H1 (cell line): ENCODE data around the gene KHDC4. TPM values are rescaled to one million over a fixed set of nuclear protein-coding genes. Genes with fewer than 3 reads are reported as not detected.

Experiments
- BACH1 ChIP-seq: IDR thresholded peaks from 2 replicates; pipeline ENCODE4 v1.6.1; 2012; ENCODE audit warnings: low read length, improper control_type of control experiment
- CBX5 ChIP-seq: fragments of 300-800, 300-1000 bp; sonication (generic); IDR thresholded peaks from 2 replicates; pipeline ENCODE4 v1.7.1; 2016; ENCODE audit warnings: antibody characterized with exemption, low read length, low read depth
- CHD7 ChIP-seq: fragments of 300-600 bp; sonication (generic); IDR thresholded peaks from 2 replicates; pipeline ENCODE4 v1.7.1; 2012; ENCODE audit warnings: low read length, moderate library complexity, mild to moderate bottlenecking, inconsistent platforms; ENCODE audit not compliant: insufficient replicate concordance
- CTCF ChIP-seq, 3 experiments: IDR thresholded peaks; 1 replicate in 2 of 3; 2 replicates in 1 of 3; pipeline versions ENCODE4 v1.5.1 to v1.6.1; 2011; ENCODE audit warnings: low read length in 3 of 3, mild to moderate bottlenecking in 3 of 3, inconsistent platforms in 2 of 3, low read depth in 1 of 3, moderate library complexity in 1 of 3; ENCODE audit not compliant: insufficient read depth in 1 of 3; ENCODE audit errors: control extremely low read depth in 1 of 3
- JUND ChIP-seq: IDR thresholded peaks from 2 replicates; pipeline ENCODE4 v1.6.1; 2011; ENCODE audit warnings: mild to moderate bottlenecking, improper control_type of control experiment, low read length
- KDM5A ChIP-seq: fragments of 200-600 bp; IDR thresholded peaks from 2 replicates; pipeline ENCODE4 v1.7.1; 2012; ENCODE audit warnings: mild to moderate bottlenecking, low read length, inconsistent platforms, mixed read lengths
- polyA plus RNA-seq, 7 experiments: library from polyadenylated mRNA; depleted of rRNA in 3 of 7; stranded (reverse) in 5 of 7; unstranded in 2 of 7; fragments of >200 nt in 5 of 7; fragments of 200-250 nt in 2 of 7; gene quantifications; 1 replicate in 5 of 7; 2 replicates in 1 of 7; 4 replicates in 1 of 7; pipeline versions ENCODE4 v1.2.1 to v1.2.3, GENCODE V29; 2011 to 2013; ENCODE audit warnings: missing spikeins in 2 of 7, mixed read lengths in 2 of 7
- total RNA-seq: library from RNA; stranded (reverse); fragmentation: NEBNext Ultra II Directional; extraction: Animal tissue kit (Norgen Biotek cat#: 25700); gene quantifications from 2 replicates; pipeline ENCODE4 v1.2.1, GENCODE V29; 2021

Gene KHDC4
- total and polyA plus RNA-seq, 2 of the 8 experiments (the other 6 are each of a cell fraction or from before 2014, with no cell fraction given) = 56.6 to 81.1 TPM

GRCh38 chr1:155944444-155944799, 10.2 kb upstream of the KHDC4 start (continued):
- no peak for TF ChIP-seq CBX5
- TF ChIP-seq CTCF (IDR thresholded peaks at IDR 0.05; ENCODE audit: control extremely low read depth in 1 of 3, insufficient read depth in 1 of 3, low read depth in 1 of 3, low read length in 3 of 3) = no peak
- TF ChIP-seq CHD7 = no peak
- no peak for TF ChIP-seq KDM5A
- TF ChIP-seq BACH1 = no peak
- no peak for TF ChIP-seq JUND
